Stomach (tissue), 4 donors: Measurements from ENCODE around the gene RNF112.

Source experiments
- CTCF ChIP-seq, 7 experiments: fragments of 450-650 bp in 4 of 7; fragments of 200-600 bp in 3 of 7; sonication (generic) in 3 of 7; IDR thresholded peaks; one replicate each; pipeline ENCODE4 v1.5.1; 2016 to 2019; ENCODE audit warnings: antibody characterized with exemption in 7 of 7, control low read depth in 2 of 7, mild to moderate bottlenecking in 1 of 7
- POLR2A ChIP-seq, 4 donors: fragments of 450-650 bp; IDR thresholded peaks; one replicate each; pipeline ENCODE4 v1.6.1; 2016; ENCODE audit warnings: antibody characterized with exemption in 4 of 4, control low read depth in 2 of 4, mild to moderate bottlenecking in 1 of 4, moderate library complexity in 1 of 4
- POLR2AphosphoS5 ChIP-seq, 3 donors: sonication (generic); formaldehyde crosslinking; IDR thresholded peaks; one replicate each; pipeline ENCODE4 v1.6.1; 2016; ENCODE audit warnings: antibody characterized with exemption in 3 of 3

- no peak for TF ChIP-seq CTCF (IDR thresholded peaks at IDR 0.05)
- no peak for TF ChIP-seq POLR2AphosphoS5 (IDR thresholded peaks at IDR 0.05)
- no peak for TF ChIP-seq POLR2A (IDR thresholded peaks at IDR 0.05)
Observed at GRCh38 chr17:19409509-19409908, 1.5 kb upstream of the RNF112 start.
